ENCODE data around the gene MFF. TPM values are rescaled to one million over a fixed set of nuclear protein-coding genes. Genes with fewer than 3 reads are reported as not detected.

Gene MFF
- total RNA-seq, 1 donor from 2014 or later, result 159 TPM

DNA sequence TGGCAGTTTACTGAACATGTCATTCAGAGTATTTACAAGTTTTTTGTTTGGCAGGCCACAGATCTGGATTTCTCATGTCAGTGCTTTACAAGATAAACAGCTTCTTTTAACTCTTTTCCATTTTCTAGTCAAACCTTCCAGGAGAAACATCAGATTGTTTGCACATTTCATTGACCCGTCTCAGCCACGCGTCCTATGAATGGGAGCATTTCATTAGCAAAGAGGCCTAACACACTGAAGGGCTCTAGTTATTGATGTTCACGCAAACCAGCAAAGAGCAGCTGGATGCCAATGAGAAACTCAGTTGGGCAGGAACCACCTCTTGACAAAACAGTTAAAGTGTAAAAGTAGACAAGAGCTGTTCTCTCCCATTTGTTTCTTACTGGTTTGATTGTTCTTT is 29.2 kb upstream of the MFF start:
- Mint-ChIP-seq H3K9me3 (no peaks in the 10 kb centered on the region), H3K4me1 (peaks cover 4% of the 10 kb centered on the region), H3K36me3 (peaks cover 2% of the 10 kb centered on the region), H3K27ac (no peak overlapping the region), H3K27me3 (ENCODE audit: insufficient read depth, low read depth) (peaks cover 2% of the 10 kb centered on the region), H3K4me3 (no peak overlapping the region)
- H3K4me2 ChIP-seq, result no peak overlapping the region
- H3K4me3 ChIP-seq, result no peak overlapping the region
- H3K9ac ChIP-seq, result no peak overlapping the region
- no peaks in the 10 kb centered on the region for H4K20me1 ChIP-seq (ENCODE audit: low read depth)
- no peaks in the 10 kb centered on the region for H3K36me3 ChIP-seq
- no peaks in the 10 kb centered on the region for H3K9me3 ChIP-seq (ENCODE audit: low read depth)
- no peaks in the 10 kb centered on the region for H3K27me3 ChIP-seq
- no peak for DNase-seq (ENCODE audit: low spot score)
- no peak overlapping the region for H2AFZ ChIP-seq (replicated peaks)
- TF ChIP-seq, protein P1, sequence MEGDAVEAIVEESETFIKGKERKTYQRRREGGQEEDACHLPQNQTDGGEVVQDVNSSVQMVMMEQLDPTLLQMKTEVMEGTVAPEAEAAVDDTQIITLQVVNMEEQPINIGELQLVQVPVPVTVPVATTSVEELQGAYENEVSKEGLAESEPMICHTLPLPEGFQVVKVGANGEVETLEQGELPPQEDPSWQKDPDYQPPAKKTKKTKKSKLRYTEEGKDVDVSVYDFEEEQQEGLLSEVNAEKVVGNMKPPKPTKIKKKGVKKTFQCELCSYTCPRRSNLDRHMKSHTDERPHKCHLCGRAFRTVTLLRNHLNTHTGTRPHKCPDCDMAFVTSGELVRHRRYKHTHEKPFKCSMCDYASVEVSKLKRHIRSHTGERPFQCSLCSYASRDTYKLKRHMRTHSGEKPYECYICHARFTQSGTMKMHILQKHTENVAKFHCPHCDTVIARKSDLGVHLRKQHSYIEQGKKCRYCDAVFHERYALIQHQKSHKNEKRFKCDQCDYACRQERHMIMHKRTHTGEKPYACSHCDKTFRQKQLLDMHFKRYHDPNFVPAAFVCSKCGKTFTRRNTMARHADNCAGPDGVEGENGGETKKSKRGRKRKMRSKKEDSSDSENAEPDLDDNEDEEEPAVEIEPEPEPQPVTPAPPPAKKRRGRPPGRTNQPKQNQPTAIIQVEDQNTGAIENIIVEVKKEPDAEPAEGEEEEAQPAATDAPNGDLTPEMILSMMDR (IDR thresholded peaks at IDR 0.05), result no peak
- no peak for TF ChIP-seq EZH2 (IDR thresholded peaks at IDR 0.05)
- no peak for TF ChIP-seq EZH2phosphoT487 (IDR thresholded peaks at IDR 0.05)
- H3F3A ChIP-seq (ENCODE audit: low read depth), result no peaks in the 10 kb centered on the region
- no peak overlapping the region for H3K27ac ChIP-seq
- H3K4me1 ChIP-seq, result peaks cover 4% of the 10 kb centered on the region
- H3K79me2 ChIP-seq (ENCODE audit: low read depth), result no peaks in the 10 kb centered on the region

DNA sequence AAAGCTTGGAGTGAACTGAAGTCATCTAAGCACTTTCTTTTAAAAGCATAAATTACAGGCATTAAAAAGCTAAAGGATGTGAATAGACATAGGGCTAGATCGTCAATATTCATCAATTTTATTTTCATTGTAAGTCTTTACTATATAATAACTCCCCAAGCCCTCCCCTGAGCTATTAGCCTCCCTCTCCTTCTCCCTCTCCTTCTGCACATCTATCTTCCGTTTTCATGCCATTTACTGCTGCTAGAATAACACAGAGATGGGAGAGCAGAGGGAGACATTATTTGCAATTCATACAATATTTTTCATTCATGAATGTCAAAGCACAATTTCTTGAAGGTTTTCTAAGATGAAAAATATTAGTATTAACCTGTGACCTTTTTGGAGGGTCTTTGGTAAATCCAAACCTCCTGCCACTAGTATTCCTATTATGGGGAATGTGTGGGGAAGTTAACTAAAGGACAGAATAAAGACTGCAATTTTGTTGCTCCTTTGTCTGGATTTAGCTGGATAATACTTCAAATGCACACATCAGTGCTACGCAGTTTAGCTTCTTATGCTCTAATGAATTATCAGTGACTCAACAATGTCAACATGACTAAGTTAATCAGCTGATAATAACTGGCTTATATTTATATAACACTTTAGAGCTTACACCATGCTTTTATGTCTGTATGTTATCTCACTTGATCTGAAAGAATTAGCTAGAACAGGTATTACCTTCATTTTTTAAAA is 28.2 kb upstream of the MFF start:
- Histone ChIP-seq H3K4me1 (peaks cover 13% of the 10 kb centered on the region), H3K4me2 (no peak overlapping the region), H4K20me1 (ENCODE audit: low read depth) (no peaks in the 10 kb centered on the region), H3K79me2 (ENCODE audit: low read depth) (no peaks in the 10 kb centered on the region), H3K4me3 (no peak overlapping the region), H3K9ac (no peak overlapping the region), H3K9me3 (ENCODE audit: low read depth) (no peaks in the 10 kb centered on the region), H2AFZ (replicated peaks) (no peak overlapping the region), H3F3A (ENCODE audit: low read depth) (no peaks in the 10 kb centered on the region), H3K36me3 (no peaks in the 10 kb centered on the region), H3K27me3 (no peaks in the 10 kb centered on the region), H3K27ac (no peak overlapping the region)
- H3K4me3 Mint-ChIP-seq, result no peak overlapping the region
- peaks cover 11% of the 10 kb centered on the region for H3K4me1 Mint-ChIP-seq
- no peak for DNase-seq (ENCODE audit: low spot score)
- peaks cover 2% of the 10 kb centered on the region for H3K36me3 Mint-ChIP-seq
- TF ChIP-seq EZH2phosphoT487 (IDR thresholded peaks at IDR 0.05) (no peak), EZH2 (IDR thresholded peaks at IDR 0.05) (no peak)
- TF ChIP-seq, protein P1 (IDR thresholded peaks at IDR 0.05), result no peak
- no peaks in the 10 kb centered on the region for H3K9me3 Mint-ChIP-seq
- peaks cover 2% of the 10 kb centered on the region for H3K27me3 Mint-ChIP-seq (ENCODE audit: insufficient read depth, low read depth)
- no peak overlapping the region for H3K27ac Mint-ChIP-seq

DNA sequence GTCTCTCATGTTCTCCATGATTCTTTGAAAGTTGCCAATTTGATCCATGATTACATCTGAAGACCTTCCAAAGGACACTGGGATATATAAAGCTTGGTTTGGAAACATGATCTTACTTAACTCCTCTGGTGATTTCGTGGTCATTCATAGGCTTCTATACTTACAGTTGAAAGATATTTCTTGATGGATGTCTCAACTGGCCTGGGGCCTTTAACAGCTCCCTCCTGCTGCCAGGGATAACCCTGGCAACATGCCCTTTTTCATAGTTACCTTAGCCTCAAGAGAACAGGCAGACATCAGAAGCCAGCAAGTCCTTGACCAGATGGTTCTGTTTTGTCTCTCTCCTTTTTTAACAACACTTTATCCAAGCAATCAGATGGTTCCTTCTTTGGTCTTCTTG is 23.5 kb upstream of the MFF start:
- H3K4me1 Mint-ChIP-seq, result peaks cover 8% of the 10 kb centered on the region
- H3K36me3 Mint-ChIP-seq, result peaks cover 2% of the 10 kb centered on the region
- no peak overlapping the region for H3K4me3 Mint-ChIP-seq
- Histone ChIP-seq H3K27ac (no peak overlapping the region), H3F3A (ENCODE audit: low read depth) (no peaks in the 10 kb centered on the region), H3K9ac (no peak overlapping the region), H3K4me2 (no peak overlapping the region), H3K79me2 (ENCODE audit: low read depth) (no peaks in the 10 kb centered on the region), H3K36me3 (no peaks in the 10 kb centered on the region), H2AFZ (replicated peaks) (no peak overlapping the region), H3K27me3 (no peaks in the 10 kb centered on the region), H3K4me3 (no peak overlapping the region), H3K9me3 (ENCODE audit: low read depth) (no peaks in the 10 kb centered on the region), H4K20me1 (ENCODE audit: low read depth) (no peaks in the 10 kb centered on the region), H3K4me1 (peaks cover 13% of the 10 kb centered on the region)
- TF ChIP-seq EZH2phosphoT487 (IDR thresholded peaks at IDR 0.05) (no peak), EZH2 (IDR thresholded peaks at IDR 0.05) (no peak)
- TF ChIP-seq, protein P1 (IDR thresholded peaks at IDR 0.05), result no peak
- peaks cover 4% of the 10 kb centered on the region for H3K27me3 Mint-ChIP-seq (ENCODE audit: insufficient read depth, low read depth)
- H3K27ac Mint-ChIP-seq, result peak overlapping the region; percentile 46
- H3K9me3 Mint-ChIP-seq, result no peaks in the 10 kb centered on the region
- no peak for DNase-seq (ENCODE audit: low spot score)

Data from neural progenitor cell (in vitro differentiated cells).